Ectodermal cell (in vitro differentiated cells): Measurements from ENCODE around the gene TMPRSS11A.

ENCODE experiments used
- H3K27ac ChIP-seq: 2 replicates; pipeline ENCODE4 v1.7.0; 2013; ENCODE audit warnings: mild to moderate bottlenecking, low read depth, low read length; ENCODE audit not compliant: insufficient read depth, poor library complexity, severe bottlenecking
- H3K27me3 ChIP-seq: 2 replicates; pipeline ENCODE4 v1.7.0; 2013; ENCODE audit warnings: mild to moderate bottlenecking, low read length; ENCODE audit not compliant: insufficient read depth, control insufficient read depth, poor library complexity, severe bottlenecking
- H3K36me3 ChIP-seq: one replicate; pipeline ENCODE4 v1.7.0; 2013; ENCODE audit warnings: low read length; ENCODE audit not compliant: control insufficient read depth, insufficient read depth
- H3K4me1 ChIP-seq: one replicate; pipeline ENCODE4 v1.7.0; 2013; ENCODE audit warnings: low read length; ENCODE audit not compliant: control insufficient read depth, insufficient read depth
- H3K4me3 ChIP-seq: 2 replicates; pipeline ENCODE4 v1.7.0; 2013; ENCODE audit warnings: low read depth, low read length, control low read depth; ENCODE audit not compliant: insufficient read depth
- H3K9me3 ChIP-seq: 2 replicates; pipeline ENCODE4 v1.7.0; 2013; ENCODE audit warnings: mild to moderate bottlenecking, low read length, moderate library complexity; ENCODE audit not compliant: control insufficient read depth
- WGBS, 2 experiments: methylation state at CpG; one replicate each; pipeline ENCODE4 v1.1.7; 2013; ENCODE audit warnings: missing lambda C conversion rate in 2 of 2; 5-methylcytosine and 5-hydroxymethylcytosine counted together

TMPRSS11A gene

GRCh38 chr4:67940506-67940905 is 22.8 kb downstream of the TMPRSS11A start:
- no peak overlapping the region for H3K4me3 ChIP-seq
- H3K9me3 ChIP-seq: no peaks in the 10 kb centered on the region
- WGBS, 2 experiments: 100% methylated on average over 1 to 2 of the region's 2 CpGs
- no peaks in the 10 kb centered on the region for H3K4me1 ChIP-seq
- H3K27me3 ChIP-seq: no peaks in the 10 kb centered on the region
- H3K27ac ChIP-seq: no peak overlapping the region
- no peaks in the 10 kb centered on the region for H3K36me3 ChIP-seq

GRCh38 chr4:67939195-67939594 is 24.1 kb downstream of the TMPRSS11A start:
- H3K4me1 ChIP-seq: no peaks in the 10 kb centered on the region
- no peaks in the 10 kb centered on the region for H3K9me3 ChIP-seq
- H3K27me3 ChIP-seq: no peaks in the 10 kb centered on the region
- H3K4me3 ChIP-seq: no peak overlapping the region
- no peak overlapping the region for H3K27ac ChIP-seq
- no peaks in the 10 kb centered on the region for H3K36me3 ChIP-seq
- 92 to 93% methylated on average over 2 to 3 of the region's 3 CpGs for WGBS, 2 experiments

GRCh38 chr4:67935888-67936287 is 27.4 kb downstream of the TMPRSS11A start:
- H3K4me3 ChIP-seq: no peak overlapping the region
- H3K4me1 ChIP-seq: no peaks in the 10 kb centered on the region
- no peaks in the 10 kb centered on the region for H3K36me3 ChIP-seq
- WGBS, 2 experiments: 47 to 48% methylated on average over 2 of the region's 2 CpGs
- no peaks in the 10 kb centered on the region for H3K27me3 ChIP-seq
- no peak overlapping the region for H3K27ac ChIP-seq
- no peaks in the 10 kb centered on the region for H3K9me3 ChIP-seq

- Histone ChIP-seq H3K27me3 (no peaks in the 10 kb centered on the region), H3K36me3 (no peaks in the 10 kb centered on the region), H3K9me3 (no peaks in the 10 kb centered on the region), H3K4me1 (no peaks in the 10 kb centered on the region), H3K4me3 (no peak overlapping the region), H3K27ac (no peak overlapping the region)
- 33 to 46% methylated on average over 1 of the region's 2 CpGs for WGBS, 2 experiments
Measured at GRCh38 chr4:67934628-67935027, 28.7 kb downstream of the TMPRSS11A start.

- 88 to 91% methylated on average over 1 of the region's 1 CpG for WGBS, 2 experiments
- Histone ChIP-seq H3K4me1 (no peaks in the 10 kb centered on the region), H3K27ac (no peak overlapping the region), H3K4me3 (no peak overlapping the region), H3K36me3 (no peaks in the 10 kb centered on the region), H3K9me3 (no peaks in the 10 kb centered on the region), H3K27me3 (no peaks in the 10 kb centered on the region)
Measured at GRCh38 chr4:67933755-67934154, 29.5 kb downstream of the TMPRSS11A start.

GRCh38 chr4:67933038-67933437 is 30.3 kb downstream of the TMPRSS11A start:
- no peaks in the 10 kb centered on the region for H3K27me3 ChIP-seq
- H3K36me3 ChIP-seq: no peaks in the 10 kb centered on the region
- 89 to 90% methylated on average over 2 to 3 of the region's 5 CpGs for WGBS, 2 experiments
- H3K4me3 ChIP-seq: no peak overlapping the region
- H3K4me1 ChIP-seq: no peaks in the 10 kb centered on the region
- no peaks in the 10 kb centered on the region for H3K9me3 ChIP-seq
- H3K27ac ChIP-seq: no peak overlapping the region

GRCh38 chr4:67931256-67931655 is 32.0 kb downstream of the TMPRSS11A start:
- H3K27ac ChIP-seq: no peak overlapping the region
- no peaks in the 10 kb centered on the region for H3K9me3 ChIP-seq
- no peaks in the 10 kb centered on the region for H3K4me1 ChIP-seq
- 100% methylated on average over 1 to 2 of the region's 3 CpGs for WGBS, 2 experiments
- no peaks in the 10 kb centered on the region for H3K36me3 ChIP-seq
- no peak overlapping the region for H3K4me3 ChIP-seq
- no peaks in the 10 kb centered on the region for H3K27me3 ChIP-seq

- H3K9me3 ChIP-seq: no peaks in the 10 kb centered on the region
- H3K4me3 ChIP-seq: no peak overlapping the region
- H3K4me1 ChIP-seq: no peaks in the 10 kb centered on the region
- no peaks in the 10 kb centered on the region for H3K36me3 ChIP-seq
- H3K27ac ChIP-seq: no peak overlapping the region
- WGBS, 2 experiments: 89 to 93% methylated on average over 1 to 2 of the region's 3 CpGs
- H3K27me3 ChIP-seq: no peaks in the 10 kb centered on the region
Measured at GRCh38 chr4:67929426-67929825, 33.9 kb downstream of the TMPRSS11A start.

- no peaks in the 10 kb centered on the region for H3K36me3 ChIP-seq
- no peak overlapping the region for H3K4me3 ChIP-seq
- H3K9me3 ChIP-seq: no peaks in the 10 kb centered on the region
- H3K27ac ChIP-seq: no peak overlapping the region
- 77 to 78% methylated on average over 3 of the region's 3 CpGs for WGBS, 2 experiments
- H3K4me1 ChIP-seq: no peaks in the 10 kb centered on the region
- H3K27me3 ChIP-seq: no peaks in the 10 kb centered on the region
Measured at GRCh38 chr4:67928546-67928945, 34.7 kb downstream of the TMPRSS11A start.

- no peak overlapping the region for H3K4me3 ChIP-seq
- no peaks in the 10 kb centered on the region for H3K4me1 ChIP-seq
- no peaks in the 10 kb centered on the region for H3K27me3 ChIP-seq
- H3K27ac ChIP-seq: no peak overlapping the region
- H3K36me3 ChIP-seq: no peaks in the 10 kb centered on the region
- no peaks in the 10 kb centered on the region for H3K9me3 ChIP-seq
- 95% methylated on average over 3 of the region's 3 CpGs for WGBS, 2 experiments
Measured at GRCh38 chr4:67927251-67927650, 36.0 kb downstream of the TMPRSS11A start.

- H3K4me1 ChIP-seq: no peaks in the 10 kb centered on the region
- H3K9me3 ChIP-seq: no peaks in the 10 kb centered on the region
- H3K27ac ChIP-seq: no peak overlapping the region
- WGBS, 2 experiments: 92 to 96% methylated on average over 7 of the region's 7 CpGs
- H3K36me3 ChIP-seq: no peaks in the 10 kb centered on the region
- H3K27me3 ChIP-seq: no peaks in the 10 kb centered on the region
- no peak overlapping the region for H3K4me3 ChIP-seq
Measured at GRCh38 chr4:67926485-67926884, 36.8 kb downstream of the TMPRSS11A start.
